ENCODE data around the gene SGIP1. TPM values are rescaled to one million over a fixed set of nuclear protein-coding genes. Genes with fewer than 3 reads are reported as not detected.
A peak's percentile ranks its signal among the peaks of the same experiment; 100 is the strongest.

The SGIP1 gene
- total RNA-seq, 2 donors from 2014 or later, result 3.1 TPM; not detected in 1

DNA sequence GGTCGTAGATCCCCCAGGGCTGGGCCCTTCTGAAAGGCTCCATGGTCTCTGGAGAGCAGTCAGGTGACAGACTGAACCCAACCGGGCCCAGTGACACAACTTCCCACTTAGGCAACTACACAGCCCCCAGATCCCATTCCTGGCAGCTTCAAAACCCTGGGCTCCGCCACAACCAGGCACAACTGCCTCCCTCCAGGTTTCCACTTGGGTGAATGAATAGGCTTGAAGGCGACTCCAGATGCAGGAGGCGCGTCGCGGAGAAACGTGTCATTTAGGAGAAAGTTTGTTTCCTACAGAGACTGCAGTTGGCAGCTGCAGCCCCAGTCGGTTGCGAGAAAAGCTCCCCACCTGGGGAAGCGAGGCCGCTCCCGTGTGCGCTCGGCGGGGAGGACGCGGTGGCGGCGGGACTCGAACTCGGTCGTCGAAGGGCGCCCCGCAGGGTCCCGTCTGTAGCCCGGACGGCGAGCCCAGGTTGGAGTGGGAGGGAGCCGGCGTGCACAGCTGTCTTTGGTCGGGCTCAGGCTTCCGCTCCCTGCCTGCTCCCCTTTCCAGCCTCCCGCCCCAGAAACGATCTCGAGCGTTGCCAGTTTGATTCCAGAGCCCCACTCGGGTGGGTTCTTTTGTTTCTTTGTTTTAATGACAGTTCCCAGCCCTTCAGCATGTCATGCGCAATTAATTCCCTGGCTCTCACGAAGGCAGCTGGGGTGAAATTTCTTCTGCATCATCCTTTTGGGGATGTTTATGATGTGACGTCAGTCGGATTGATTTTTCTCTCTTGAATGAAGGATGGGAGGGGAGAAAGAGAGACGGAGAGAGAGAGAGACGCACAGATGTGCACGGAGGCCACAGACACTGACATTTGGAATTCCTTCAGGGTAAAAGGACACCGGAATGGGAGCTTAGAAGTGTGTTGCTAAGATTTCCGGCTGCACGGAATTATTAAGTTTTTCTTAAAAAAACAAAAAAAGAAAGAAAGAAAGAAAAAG, 862 bp upstream of the SGIP1 start:
- no peak for TF ChIP-seq POLR2A (IDR thresholded peaks at IDR 0.05)
- TF ChIP-seq, protein P1, sequence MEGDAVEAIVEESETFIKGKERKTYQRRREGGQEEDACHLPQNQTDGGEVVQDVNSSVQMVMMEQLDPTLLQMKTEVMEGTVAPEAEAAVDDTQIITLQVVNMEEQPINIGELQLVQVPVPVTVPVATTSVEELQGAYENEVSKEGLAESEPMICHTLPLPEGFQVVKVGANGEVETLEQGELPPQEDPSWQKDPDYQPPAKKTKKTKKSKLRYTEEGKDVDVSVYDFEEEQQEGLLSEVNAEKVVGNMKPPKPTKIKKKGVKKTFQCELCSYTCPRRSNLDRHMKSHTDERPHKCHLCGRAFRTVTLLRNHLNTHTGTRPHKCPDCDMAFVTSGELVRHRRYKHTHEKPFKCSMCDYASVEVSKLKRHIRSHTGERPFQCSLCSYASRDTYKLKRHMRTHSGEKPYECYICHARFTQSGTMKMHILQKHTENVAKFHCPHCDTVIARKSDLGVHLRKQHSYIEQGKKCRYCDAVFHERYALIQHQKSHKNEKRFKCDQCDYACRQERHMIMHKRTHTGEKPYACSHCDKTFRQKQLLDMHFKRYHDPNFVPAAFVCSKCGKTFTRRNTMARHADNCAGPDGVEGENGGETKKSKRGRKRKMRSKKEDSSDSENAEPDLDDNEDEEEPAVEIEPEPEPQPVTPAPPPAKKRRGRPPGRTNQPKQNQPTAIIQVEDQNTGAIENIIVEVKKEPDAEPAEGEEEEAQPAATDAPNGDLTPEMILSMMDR (IDR thresholded peaks at IDR 0.05), result no peak
- ATAC-seq, result peak; percentile 47
- Histone ChIP-seq H3K27me3 (no peaks in the 10 kb centered on the region), H3K4me3 (no peak overlapping the region), H3K27ac (no peak overlapping the region), H3K9me3 (no peaks in the 10 kb centered on the region), H3K36me3 (replicated peaks in 1 of 2; ENCODE audit: insufficient read depth in 1 of 2, low read depth in 2 of 2) (no peaks in the 10 kb centered on the region), H3K4me1 (peaks cover 18% of the 10 kb centered on the region)
- intact Hi-C loops (cut with DNase I), result no loop called here
- peak in 1 of 4 donors; percentile 12 for DNase-seq
- WGBS, 2 donors, result 7 to 15% methylated on average over 32 to 50 of the region's 50 CpGs

DNA sequence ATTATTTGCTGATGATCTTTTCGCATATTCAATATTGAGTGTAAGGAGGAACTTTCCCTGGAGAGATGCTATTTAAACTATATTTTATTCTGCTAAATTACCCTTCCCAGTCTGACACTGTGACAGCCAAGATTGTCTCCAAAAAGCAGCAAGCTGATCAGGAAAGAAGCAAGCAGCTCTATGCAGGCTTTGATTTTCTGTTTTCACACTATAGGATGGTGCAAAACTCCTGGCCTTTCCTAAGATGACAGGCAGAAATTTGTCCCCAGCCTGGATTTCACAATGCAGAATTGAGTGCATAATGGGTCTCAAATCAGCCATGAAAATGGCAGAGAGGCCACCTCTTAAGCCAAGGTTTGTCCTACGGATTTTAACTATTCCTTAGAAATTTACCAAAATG, 1.1 kb downstream of the SGIP1 start:
- Histone ChIP-seq H3K4me3 (no peak overlapping the region), H3K4me1 (peaks cover 18% of the 10 kb centered on the region), H3K36me3 (replicated peaks in 1 of 2; ENCODE audit: insufficient read depth in 1 of 2, low read depth in 2 of 2) (no peaks in the 10 kb centered on the region), H3K9me3 (no peaks in the 10 kb centered on the region), H3K27me3 (no peaks in the 10 kb centered on the region), H3K27ac (no peak overlapping the region)
- no peak for TF ChIP-seq POLR2A (IDR thresholded peaks at IDR 0.05)
- TF ChIP-seq, protein P1 (IDR thresholded peaks at IDR 0.05), result no peak
- ATAC-seq (no peak), DNase-seq (no peak)
- intact Hi-C loops (cut with DNase I), result no loop called here
- 98% methylated on average over 2 of the region's 2 CpGs for WGBS, 2 donors

DNA sequence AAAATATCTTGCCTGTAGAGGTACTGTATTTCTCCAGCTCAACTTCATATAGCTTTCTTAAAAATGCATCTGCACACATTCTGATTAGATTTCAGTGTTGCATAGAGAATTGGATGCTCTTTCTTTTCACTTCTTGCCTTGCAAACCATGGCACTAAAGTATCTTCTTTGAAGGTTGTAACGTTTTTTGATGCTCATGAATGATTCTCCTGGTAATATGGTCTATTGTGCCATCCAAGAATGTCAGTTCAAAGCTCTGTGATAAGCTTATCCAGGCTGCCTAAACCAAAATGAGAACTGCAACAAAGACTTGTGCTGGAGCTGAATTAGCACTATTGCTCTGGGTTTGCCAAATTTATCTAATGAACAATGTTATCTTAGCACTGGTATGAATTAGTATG, 1.9 kb downstream of the SGIP1 start:
- Histone ChIP-seq H3K4me3 (no peak overlapping the region), H3K9me3 (no peaks in the 10 kb centered on the region), H3K36me3 (replicated peaks in 1 of 2; ENCODE audit: insufficient read depth in 1 of 2, low read depth in 2 of 2) (no peaks in the 10 kb centered on the region), H3K27ac (no peak overlapping the region), H3K4me1 (peaks cover 18% of the 10 kb centered on the region), H3K27me3 (no peaks in the 10 kb centered on the region)
- no peak for ATAC-seq
- no peak for TF ChIP-seq POLR2A (IDR thresholded peaks at IDR 0.05)
- TF ChIP-seq, protein P1 (IDR thresholded peaks at IDR 0.05), result no peak
- no peak for DNase-seq
- intact Hi-C loops (cut with DNase I), result no loop called here
- 43 to 54% methylated on average over 1 of the region's 1 CpG for WGBS, 2 donors

DNA sequence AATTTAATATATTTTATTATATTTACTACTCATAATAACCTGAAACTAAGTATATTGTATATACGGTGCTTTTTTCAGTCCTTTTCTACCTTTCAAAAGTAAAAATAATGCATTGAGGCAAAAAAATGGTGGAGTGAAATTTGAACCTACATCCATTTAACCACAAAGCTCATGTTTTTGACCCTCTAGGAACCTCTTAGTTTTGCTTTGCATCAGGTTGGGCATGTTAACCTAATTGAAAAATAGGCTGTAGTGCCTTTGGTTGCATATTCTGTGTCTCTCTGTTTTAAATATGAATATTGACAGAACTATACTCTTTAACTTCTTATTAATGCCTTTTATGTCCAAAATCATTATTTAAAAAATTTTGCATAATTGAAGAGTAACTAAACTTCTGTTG, 3.8 kb downstream of the SGIP1 start:
- Histone ChIP-seq H3K4me1 (peaks cover 21% of the 10 kb centered on the region), H3K36me3 (replicated peaks in 1 of 2; ENCODE audit: insufficient read depth in 1 of 2, low read depth in 2 of 2) (no peaks in the 10 kb centered on the region), H3K9me3 (no peaks in the 10 kb centered on the region), H3K27me3 (no peaks in the 10 kb centered on the region), H3K27ac (no peak overlapping the region), H3K4me3 (no peak overlapping the region)
- ATAC-seq (no peak), DNase-seq (no peak)
- TF ChIP-seq, protein P1 (IDR thresholded peaks at IDR 0.05), result no peak
- TF ChIP-seq POLR2A (IDR thresholded peaks at IDR 0.05), result no peak
- intact Hi-C loops (cut with DNase I), result no loop called here
- WGBS, 2 donors, result 43 to 93% methylated on average over 1 of the region's 1 CpG
